GM12878 (cell line): ENCODE data around the gene FBXL16. TPM values are rescaled to one million over a fixed set of nuclear protein-coding genes. Genes with fewer than 3 reads are reported as not detected.

Experiments
- ATAC-seq: fragments of 200-7000 bp; cut with Tn5 transposase; 3 replicates; pipeline ENCODE4 v1.9.1; 2020; ENCODE audit warnings: mild to moderate bottlenecking, moderate library complexity
- BruUV-seq: library from RNA; stranded (reverse); fragments of 400-500 nt; replicated peaks from 2 replicates; lab custom pipeline; 2021; lab: Mats Ljungman, UMichigan
- CTCF ChIA-PET: fragments of 300-600 bp; sonication (Branson Sonifier 250); formaldehyde crosslinking; extraction: SDS; loops from one replicate; lab custom pipeline; 2021; ENCODE audit warnings: inconsistent platforms; lab: Yijun Ruan, JAX
- POLR2A ChIA-PET: fragments of 350-600 bp; formaldehyde crosslinking; extraction: SDS; loops from one replicate; lab custom pipeline; 2021; ENCODE audit warnings: inconsistent platforms; lab: Charles Lee
- RAD21 ChIA-PET: fragments of 300-600 bp; sonication (Branson Sonifier 250); formaldehyde crosslinking; loops from one replicate; lab custom pipeline; 2023; ENCODE audit warnings: antibody characterized with exemption; ENCODE audit not compliant: unreplicated experiment; lab: Charles Lee
- SMC1A ChIA-PET: fragments of 300-600 bp; sonication (Branson Sonifier 250); formaldehyde crosslinking; loops from one replicate; lab custom pipeline; 2023; ENCODE audit not compliant: unreplicated experiment, uncharacterized antibody; lab: Charles Lee
- DNase-seq: peaks from one replicate; pipeline ENCODE4 v3.0.0-alpha.2; 2011; ENCODE audit warnings: low read depth, low spot score
- FAIRE-seq: peaks from 3 replicates; lab custom pipeline; 2011; peaks lifted over from hg19 to GRCh38; lab: Jason Lieb, UNC
- H2AFZ ChIP-seq: 2 replicates; pipeline ENCODE4 v1.6.0; 2011; ENCODE audit warnings: low read depth, low read length, control low read depth; ENCODE audit not compliant: control insufficient read depth
- H3K27ac ChIP-seq: 2 replicates; pipeline ENCODE4 v1.5.1; 2011; ENCODE audit warnings: control low read depth; ENCODE audit not compliant: control insufficient read depth, insufficient read depth
- H3K27me3 ChIP-seq, 2 experiments: replicated peaks in 1 of 2; 2 replicates each; pipeline versions ENCODE4 v1.6.0 to v1.6.1; 2011; ENCODE audit warnings: low read length in 1 of 2; ENCODE audit not compliant: control insufficient read depth in 2 of 2, insufficient read depth in 2 of 2
- H3K36me3 ChIP-seq, 2 experiments: 2 replicates each; pipeline ENCODE4 v1.5.1; 2011; ENCODE audit warnings: low read length in 1 of 2; ENCODE audit not compliant: control insufficient read depth in 2 of 2, insufficient read depth in 2 of 2
- H3K4me1 ChIP-seq: 2 replicates; pipeline ENCODE4 v1.6.1; 2011; ENCODE audit warnings: mild to moderate bottlenecking, low read length, moderate library complexity, mixed read lengths; ENCODE audit not compliant: control insufficient read depth, insufficient read depth
- H3K4me2 ChIP-seq: 2 replicates; pipeline ENCODE4 v1.6.0; 2011; ENCODE audit warnings: control low read depth; ENCODE audit not compliant: control insufficient read depth, insufficient read depth
- H3K4me3 ChIP-seq: fragments of 200-600 bp; sonication (generic); 2 replicates; pipeline ENCODE4 v1.5.1; 2016
- H3K79me2 ChIP-seq: 2 replicates; pipeline ENCODE4 v1.6.0; 2011; ENCODE audit warnings: low read length; ENCODE audit not compliant: control insufficient read depth, insufficient read depth
- H3K9ac ChIP-seq: 2 replicates; pipeline ENCODE4 v1.8.0; 2011; ENCODE audit warnings: low read length, control low read depth, mixed read lengths; ENCODE audit not compliant: control insufficient read depth, insufficient read depth
- H3K9me3 ChIP-seq: replicated peaks from 3 replicates; pipeline ENCODE4 v1.5.1; 2011; ENCODE audit warnings: mild to moderate bottlenecking, low read length; ENCODE audit not compliant: control insufficient read depth, insufficient read depth
- H4K20me1 ChIP-seq: 2 replicates; pipeline ENCODE4 v1.6.0; 2011; ENCODE audit not compliant: control insufficient read depth, insufficient read depth
- BMI1 ChIP-seq: fragments of 450-650 bp; IDR thresholded peaks from 2 replicates; pipeline ENCODE4 v1.6.1; 2016; ENCODE audit warnings: mild to moderate bottlenecking, moderate library complexity, borderline replicate concordance
- EGR1 ChIP-seq, 2 experiments: IDR thresholded peaks; 1 replicate in 1 of 2; 2 replicates in 1 of 2; pipeline ENCODE4 v1.6.1; 2011 to 2012; ENCODE audit warnings: low read depth in 2 of 2, low read length in 2 of 2, borderline replicate concordance in 1 of 2, mild to moderate bottlenecking in 1 of 2, moderate library complexity in 1 of 2
- JUNB ChIP-seq: IDR thresholded peaks from 2 replicates; pipeline ENCODE4 v1.6.1; 2016; ENCODE audit warnings: antibody characterized with exemption, mild to moderate bottlenecking
- NFIC ChIP-seq: IDR thresholded peaks from 2 replicates; pipeline ENCODE4 v1.6.1; 2012; ENCODE audit warnings: low read depth, mild to moderate bottlenecking, inconsistent platforms, low read length, moderate library complexity
- TCF3 ChIP-seq: IDR thresholded peaks from 2 replicates; pipeline ENCODE4 v1.6.1; 2012; ENCODE audit warnings: low read depth, mild to moderate bottlenecking, low read length, borderline replicate concordance; ENCODE audit not compliant: insufficient read depth
- ZBED1 ChIP-seq: IDR thresholded peaks from 2 replicates; pipeline ENCODE4 v1.6.1; 2016; ENCODE audit warnings: borderline replicate concordance
- ZNF207 ChIP-seq: fragments of 450-650 bp; IDR thresholded peaks from 2 replicates; pipeline ENCODE4 v1.6.1; 2014; ENCODE audit warnings: antibody characterized with exemption, mild to moderate bottlenecking, borderline replicate concordance
- ZNF217 ChIP-seq: fragments of 450-650 bp; IDR thresholded peaks from 2 replicates; pipeline ENCODE4 v1.6.1; 2017; ENCODE audit warnings: antibody characterized with exemption, mild to moderate bottlenecking
- WGBS: methylation state at CpG from one replicate; pipeline ENCODE4 v1.1.6; 2016; ENCODE audit warnings: low lambda C conversion rate; ENCODE audit not compliant: insufficient replicate concordance, insufficient coverage; ENCODE audit errors: missing lambda C conversion rate; 5-methylcytosine and 5-hydroxymethylcytosine counted together
- in situ Hi-C: fragments of 300-500 bp; cut with MboI; formaldehyde crosslinking; loops from 9 replicates; pipeline ENCODE4 v1.14.3; 2018; ENCODE audit warnings: mixed read lengths
- intact Hi-C: fragments of 100-400 bp; cut with micrococcal nuclease; formaldehyde crosslinking; loops from one replicate; pipeline ENCODE4 v1.14.2; 2022; ENCODE audit not compliant: unreplicated experiment
- polyA plus RNA-seq, 11 experiments: library from polyadenylated mRNA; depleted of rRNA in 4 of 11; unstranded in 6 of 11; stranded (reverse) in 5 of 11; fragments of >200 nt; fragmentation: Nextera tagmentation in 4 of 11; fragmentation: Illumina TruSeq in 1 of 11; extraction: Ambion mirVana in 4 of 11; extraction: Trizol in 1 of 11; gene quantifications; 1 replicate in 1 of 11; 2 replicates in 10 of 11; pipeline versions ENCODE4 v1.2.1 to v1.2.3, GENCODE V29; 2011 to 2016; ENCODE audit warnings: inconsistent platforms in 2 of 11, missing spikeins in 2 of 11, low read depth in 1 of 11
- total RNA-seq, 4 experiments: library from RNA; depleted of rRNA in 3 of 4; stranded (reverse); fragments of >200 nt in 3 of 4; fragmentation: Illumina TruSeq in 1 of 4; extraction: Trizol in 1 of 4; gene quantifications; 2 replicates each; pipeline versions ENCODE4 v1.2.1 to v1.2.3, GENCODE V29; 2013 to 2021
- TF ChIP-seq, protein P1 (sequence below): fragments of 450-650 bp; IDR thresholded peaks from 2 replicates; pipeline ENCODE4 v1.6.1; 2017; ENCODE audit warnings: low read depth, mild to moderate bottlenecking, moderate library complexity
- TF ChIP-seq, protein P2 (sequence below): fragments of 450-650 bp; formaldehyde crosslinking; IDR thresholded peaks from 2 replicates; pipeline ENCODE4 v1.4.0; 2022; ENCODE audit warnings: mild to moderate bottlenecking, moderate library complexity
- TF ChIP-seq, protein P3 (sequence below): fragments of 450-650 bp; IDR thresholded peaks from 2 replicates; pipeline ENCODE4 v1.6.1; 2016; ENCODE audit warnings: mild to moderate bottlenecking
- TF ChIP-seq, protein P4 (sequence below): IDR thresholded peaks from 2 replicates; pipeline ENCODE4 v1.6.1; 2012; ENCODE audit warnings: low read depth, low read length, improper control_type of control experiment
- TF ChIP-seq, protein P5 (sequence below): IDR thresholded peaks from 2 replicates; pipeline ENCODE4 v1.6.1; 2011; ENCODE audit warnings: mild to moderate bottlenecking, low read depth, low read length, moderate library complexity; ENCODE audit not compliant: insufficient replicate concordance

FBXL16 gene
- total and polyA plus RNA-seq, 10 of the 15 experiments (the other 5 are each of a cell fraction or from before 2014, with no cell fraction given): 0.13 to 1.4 (median 0.24) TPM

DNA sequence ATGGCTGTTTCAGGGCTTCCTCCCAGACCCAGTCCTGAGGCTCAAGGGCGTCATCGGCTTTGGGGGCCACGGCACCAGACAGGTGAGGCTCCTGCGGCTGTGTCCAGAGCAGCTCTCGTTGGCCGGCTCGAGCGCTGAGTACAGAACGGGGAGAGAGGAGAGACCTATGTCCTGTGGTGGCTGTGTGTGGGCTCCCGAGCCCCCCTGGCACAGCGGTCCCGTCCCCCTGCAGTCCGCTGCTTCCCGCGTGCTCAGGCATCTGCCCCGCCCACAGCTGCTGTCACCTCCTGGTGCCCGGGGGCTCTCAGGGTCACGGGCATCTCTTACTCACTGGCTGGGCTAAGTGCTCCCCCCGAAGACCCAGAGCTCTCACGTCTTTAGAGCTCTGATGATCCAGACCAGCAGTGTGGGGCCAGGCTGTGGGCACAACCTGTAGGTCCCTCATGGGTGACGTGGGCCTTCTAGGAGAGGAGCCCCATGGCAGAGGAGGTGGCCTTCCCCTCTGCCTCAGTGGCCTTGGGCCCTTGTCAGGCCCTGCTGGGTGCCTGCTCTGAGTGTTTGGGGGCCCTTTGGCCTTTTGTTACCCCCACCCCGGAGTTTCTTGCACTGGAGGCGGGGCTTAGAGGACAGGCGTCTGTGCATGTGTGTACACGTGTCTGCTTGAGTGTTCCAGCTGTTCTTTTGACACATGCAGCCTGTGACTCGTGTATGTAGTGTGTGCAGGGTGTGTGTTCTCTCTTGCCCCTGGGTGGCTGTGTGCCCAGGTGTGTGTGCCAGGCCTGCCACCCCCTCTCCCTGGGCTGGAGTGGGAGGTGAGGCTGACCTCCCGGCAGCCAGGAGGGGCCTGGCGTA lies 52.9 kb downstream of the FBXL16 start:
- H3K4me1 ChIP-seq: peaks cover 9% of the 10 kb centered on the region
- ChIA-PET CTCF (interaction anchor here (0.6 to 1.3 kb wide), 2 partner anchors 9 to 503 kb away, joined by 3 read pairs; no protein-coding TSS in a partner anchor), POLR2A (no interaction called here), SMC1A (no interaction called here), RAD21 (no interaction called here)
- peaks cover 15% of the 10 kb centered on the region for H3K79me2 ChIP-seq
- no peak for DNase-seq
- H3K9me3 ChIP-seq: no peaks in the 10 kb centered on the region
- WGBS: 88% methylated on average over 28 of the region's 28 CpGs
- H3K4me2 ChIP-seq: no peak overlapping the region
- in situ Hi-C loops: no loop called here
- H4K20me1 ChIP-seq: no peaks in the 10 kb centered on the region
- BruUV-seq: no TSS peak
- no peaks in the 10 kb centered on the region for H3K27me3 ChIP-seq
- peaks cover 0 to 3% of the 10 kb centered on the region in 2 experiments; a peak in 2 of 4 replicates for H3K36me3 ChIP-seq
- ATAC-seq: no peak
- no peak overlapping the region for H3K4me3 ChIP-seq
- no peak overlapping the region for H2AFZ ChIP-seq
- no peak overlapping the region for H3K27ac ChIP-seq
- intact Hi-C loops: no loop called here
- no peak for FAIRE-seq
- H3K9ac ChIP-seq: no peak overlapping the region
- TF ChIP-seq TCF3 (no peak), ZNF217 (no peak), JUNB (no peak), NFIC (no peak), BMI1 (no peak), EGR1 (IDR thresholded peaks at IDR 0.05; ENCODE audit: borderline replicate concordance in 1 of 2, low read depth in 2 of 2, low read length in 2 of 2) (no peak), ZNF207 (no peak), ZBED1 (no peak)
- TF ChIP-seq, protein P1, sequence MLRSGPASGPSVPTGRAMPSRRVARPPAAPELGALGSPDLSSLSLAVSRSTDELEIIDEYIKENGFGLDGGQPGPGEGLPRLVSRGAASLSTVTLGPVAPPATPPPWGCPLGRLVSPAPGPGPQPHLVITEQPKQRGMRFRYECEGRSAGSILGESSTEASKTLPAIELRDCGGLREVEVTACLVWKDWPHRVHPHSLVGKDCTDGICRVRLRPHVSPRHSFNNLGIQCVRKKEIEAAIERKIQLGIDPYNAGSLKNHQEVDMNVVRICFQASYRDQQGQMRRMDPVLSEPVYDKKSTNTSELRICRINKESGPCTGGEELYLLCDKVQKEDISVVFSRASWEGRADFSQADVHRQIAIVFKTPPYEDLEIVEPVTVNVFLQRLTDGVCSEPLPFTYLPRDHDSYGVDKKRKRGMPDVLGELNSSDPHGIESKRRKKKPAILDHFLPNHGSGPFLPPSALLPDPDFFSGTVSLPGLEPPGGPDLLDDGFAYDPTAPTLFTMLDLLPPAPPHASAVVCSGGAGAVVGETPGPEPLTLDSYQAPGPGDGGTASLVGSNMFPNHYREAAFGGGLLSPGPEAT: no peak
- TF ChIP-seq, protein P2, sequence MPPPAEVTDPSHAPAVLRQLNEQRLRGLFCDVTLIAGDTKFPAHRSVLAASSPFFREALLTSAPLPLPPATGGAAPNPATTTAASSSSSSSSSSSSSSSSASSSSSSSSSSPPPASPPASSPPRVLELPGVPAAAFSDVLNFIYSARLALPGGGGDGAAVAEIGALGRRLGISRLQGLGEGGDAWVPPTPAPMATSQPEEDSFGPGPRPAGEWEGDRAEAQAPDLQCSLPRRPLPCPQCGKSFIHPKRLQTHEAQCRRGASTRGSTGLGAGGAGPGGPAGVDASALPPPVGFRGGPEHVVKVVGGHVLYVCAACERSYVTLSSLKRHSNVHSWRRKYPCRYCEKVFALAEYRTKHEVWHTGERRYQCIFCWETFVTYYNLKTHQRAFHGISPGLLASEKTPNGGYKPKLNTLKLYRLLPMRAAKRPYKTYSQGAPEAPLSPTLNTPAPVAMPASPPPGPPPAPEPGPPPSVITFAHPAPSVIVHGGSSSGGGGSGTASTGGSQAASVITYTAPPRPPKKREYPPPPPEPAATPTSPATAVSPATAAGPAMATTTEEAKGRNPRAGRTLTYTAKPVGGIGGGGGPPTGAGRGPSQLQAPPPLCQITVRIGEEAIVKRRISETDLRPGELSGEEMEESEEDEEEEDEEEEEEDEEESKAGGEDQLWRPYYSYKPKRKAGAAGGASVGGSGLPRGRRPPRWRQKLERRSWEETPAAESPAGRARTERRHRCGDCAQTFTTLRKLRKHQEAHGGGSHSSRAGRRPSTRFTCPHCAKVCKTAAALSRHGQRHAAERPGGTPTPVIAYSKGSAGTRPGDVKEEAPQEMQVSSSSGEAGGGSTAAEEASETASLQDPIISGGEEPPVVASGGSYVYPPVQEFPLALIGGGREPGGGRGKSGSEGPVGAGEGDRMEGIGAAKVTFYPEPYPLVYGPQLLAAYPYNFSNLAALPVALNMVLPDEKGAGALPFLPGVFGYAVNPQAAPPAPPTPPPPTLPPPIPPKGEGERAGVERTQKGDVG (CRISPR knock-in tag): no peak
- TF ChIP-seq, protein P3, sequence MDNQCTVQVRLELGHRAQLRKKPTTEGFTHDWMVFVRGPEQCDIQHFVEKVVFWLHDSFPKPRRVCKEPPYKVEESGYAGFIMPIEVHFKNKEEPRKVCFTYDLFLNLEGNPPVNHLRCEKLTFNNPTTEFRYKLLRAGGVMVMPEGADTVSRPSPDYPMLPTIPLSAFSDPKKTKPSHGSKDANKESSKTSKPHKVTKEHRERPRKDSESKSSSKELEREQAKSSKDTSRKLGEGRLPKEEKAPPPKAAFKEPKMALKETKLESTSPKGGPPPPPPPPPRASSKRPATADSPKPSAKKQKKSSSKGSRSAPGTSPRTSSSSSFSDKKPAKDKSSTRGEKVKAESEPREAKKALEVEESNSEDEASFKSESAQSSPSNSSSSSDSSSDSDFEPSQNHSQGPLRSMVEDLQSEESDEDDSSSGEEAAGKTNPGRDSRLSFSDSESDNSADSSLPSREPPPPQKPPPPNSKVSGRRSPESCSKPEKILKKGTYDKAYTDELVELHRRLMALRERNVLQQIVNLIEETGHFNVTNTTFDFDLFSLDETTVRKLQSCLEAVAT: no peak
- TF ChIP-seq, protein P4, sequence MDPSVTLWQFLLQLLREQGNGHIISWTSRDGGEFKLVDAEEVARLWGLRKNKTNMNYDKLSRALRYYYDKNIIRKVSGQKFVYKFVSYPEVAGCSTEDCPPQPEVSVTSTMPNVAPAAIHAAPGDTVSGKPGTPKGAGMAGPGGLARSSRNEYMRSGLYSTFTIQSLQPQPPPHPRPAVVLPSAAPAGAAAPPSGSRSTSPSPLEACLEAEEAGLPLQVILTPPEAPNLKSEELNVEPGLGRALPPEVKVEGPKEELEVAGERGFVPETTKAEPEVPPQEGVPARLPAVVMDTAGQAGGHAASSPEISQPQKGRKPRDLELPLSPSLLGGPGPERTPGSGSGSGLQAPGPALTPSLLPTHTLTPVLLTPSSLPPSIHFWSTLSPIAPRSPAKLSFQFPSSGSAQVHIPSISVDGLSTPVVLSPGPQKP: no peak
- TF ChIP-seq, protein P5, sequence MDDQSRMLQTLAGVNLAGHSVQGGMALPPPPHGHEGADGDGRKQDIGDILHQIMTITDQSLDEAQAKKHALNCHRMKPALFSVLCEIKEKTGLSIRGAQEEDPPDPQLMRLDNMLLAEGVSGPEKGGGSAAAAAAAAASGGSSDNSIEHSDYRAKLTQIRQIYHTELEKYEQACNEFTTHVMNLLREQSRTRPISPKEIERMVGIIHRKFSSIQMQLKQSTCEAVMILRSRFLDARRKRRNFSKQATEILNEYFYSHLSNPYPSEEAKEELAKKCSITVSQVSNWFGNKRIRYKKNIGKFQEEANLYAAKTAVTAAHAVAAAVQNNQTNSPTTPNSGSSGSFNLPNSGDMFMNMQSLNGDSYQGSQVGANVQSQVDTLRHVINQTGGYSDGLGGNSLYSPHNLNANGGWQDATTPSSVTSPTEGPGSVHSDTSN: no peak
